ENCODE measurements around the gene SCRN1.

The SCRN1 gene

DNA sequence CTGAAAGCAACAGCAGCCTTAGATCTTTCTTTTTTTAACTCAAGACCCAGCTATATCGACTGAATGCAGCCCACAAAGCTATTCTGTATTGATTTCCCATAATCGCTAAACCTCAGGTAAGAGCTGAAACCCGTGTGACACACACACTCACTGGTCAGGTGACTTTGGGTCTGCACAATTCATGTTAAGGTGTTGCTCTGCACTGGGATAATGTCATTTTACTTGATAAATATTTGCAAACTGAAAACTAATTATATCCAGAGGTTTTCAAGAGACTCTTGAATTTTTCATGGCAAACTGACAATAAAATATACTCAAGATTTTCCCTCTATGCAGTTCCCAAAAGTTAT, 33.1 kb downstream of the SCRN1 start:
- Mint-ChIP-seq H3K27ac (ENCODE audit: low read depth) (no peak overlapping the region), H3K9me3 (no peaks in the 10 kb centered on the region), H3K4me1 (peaks cover 7% of the 10 kb centered on the region), H3K36me3 (ENCODE audit: insufficient read depth) (peaks cover 3% of the 10 kb centered on the region), H3K27me3 (peaks cover 42% of the 10 kb centered on the region), H3K4me3 (no peak overlapping the region)
- no peak for ATAC-seq (replicated peaks; ENCODE audit: extremely low read depth, poor library complexity, severe bottlenecking)
- no peak for DNase-seq (ENCODE audit: low spot score in 2 of 2)

DNA sequence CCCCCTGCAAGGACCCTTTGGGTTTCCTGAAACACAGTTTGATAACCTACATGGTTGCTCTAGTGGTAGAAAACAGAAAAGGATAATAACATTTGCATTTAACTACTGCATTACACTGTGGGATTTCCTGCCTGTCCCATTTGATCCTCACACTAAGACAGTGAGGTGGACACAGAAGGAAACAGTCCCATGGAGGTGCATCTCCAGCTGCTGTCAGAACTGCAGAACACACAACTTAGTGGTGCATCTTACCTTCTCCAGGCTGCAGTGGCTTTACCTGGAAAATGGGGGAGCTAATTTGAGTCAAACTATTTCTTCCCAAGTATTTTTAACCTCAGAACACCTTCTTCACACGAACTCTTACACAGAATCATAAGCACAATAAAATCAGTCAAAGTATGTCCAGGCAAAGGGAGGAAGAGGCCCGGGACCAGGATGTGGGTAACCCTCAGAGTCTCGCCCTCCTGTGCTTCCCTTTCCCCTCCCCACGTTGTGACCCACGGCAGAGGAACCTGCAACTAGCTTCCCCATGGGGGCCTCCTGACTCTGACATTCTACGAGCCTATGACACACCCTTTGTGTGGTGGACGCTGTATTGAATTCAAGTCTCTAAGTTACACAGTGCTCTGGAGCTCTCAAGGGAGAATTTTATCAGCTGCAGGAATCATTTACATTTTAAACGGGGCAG, 33.7 kb downstream of the SCRN1 start:
- Mint-ChIP-seq H3K4me1 (peaks cover 7% of the 10 kb centered on the region), H3K27ac (ENCODE audit: low read depth) (no peak overlapping the region)
- no peak for DNase-seq (ENCODE audit: low spot score in 2 of 2)

DNA sequence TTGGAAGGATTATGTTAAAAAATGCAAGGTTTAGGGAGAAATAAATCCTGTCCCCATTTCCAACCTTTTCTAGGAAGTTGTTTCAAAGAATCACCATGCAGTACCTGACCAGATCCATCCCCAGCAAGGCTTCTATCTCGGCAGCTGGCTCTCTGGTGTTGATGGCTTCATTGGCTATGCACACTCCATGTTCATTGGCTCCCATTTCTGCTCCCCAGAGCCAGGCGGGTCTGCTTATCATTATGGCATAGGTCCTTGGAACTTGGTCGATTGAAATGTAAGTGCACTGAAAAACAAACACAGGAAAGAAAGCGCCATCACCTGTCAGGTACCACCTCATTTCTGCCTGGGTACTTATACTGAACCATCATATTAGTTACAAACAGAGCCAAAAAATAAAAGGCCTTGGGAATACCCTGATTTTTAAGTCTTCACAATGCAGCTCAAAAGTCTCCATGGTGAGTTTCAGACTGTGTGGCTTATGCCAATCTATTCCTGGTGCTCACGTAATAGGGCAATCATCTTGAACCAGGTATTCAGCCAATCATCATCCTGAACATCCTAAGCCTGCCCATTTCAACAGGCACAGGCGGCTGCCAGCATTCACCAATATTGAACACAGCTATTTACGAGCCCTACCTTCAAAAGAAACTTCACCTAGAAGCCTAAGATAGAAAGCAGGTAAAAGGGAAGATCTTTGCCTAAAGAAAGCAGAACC, 34.4 kb downstream of the SCRN1 start:
- Mint-ChIP-seq H3K9me3 (no peaks in the 10 kb centered on the region), H3K27ac (ENCODE audit: low read depth) (no peak overlapping the region), H3K4me1 (peaks cover 7% of the 10 kb centered on the region)

More for the DNA sequence above, 33.7 kb downstream of the SCRN1 start:
- Mint-ChIP-seq H3K9me3 (no peaks in the 10 kb centered on the region), H3K27me3 (peaks cover 47% of the 10 kb centered on the region), H3K36me3 (ENCODE audit: insufficient read depth) (peaks cover 3% of the 10 kb centered on the region), H3K4me3 (no peak overlapping the region)
- no peak for ATAC-seq (replicated peaks; ENCODE audit: extremely low read depth, poor library complexity, severe bottlenecking)

DNA sequence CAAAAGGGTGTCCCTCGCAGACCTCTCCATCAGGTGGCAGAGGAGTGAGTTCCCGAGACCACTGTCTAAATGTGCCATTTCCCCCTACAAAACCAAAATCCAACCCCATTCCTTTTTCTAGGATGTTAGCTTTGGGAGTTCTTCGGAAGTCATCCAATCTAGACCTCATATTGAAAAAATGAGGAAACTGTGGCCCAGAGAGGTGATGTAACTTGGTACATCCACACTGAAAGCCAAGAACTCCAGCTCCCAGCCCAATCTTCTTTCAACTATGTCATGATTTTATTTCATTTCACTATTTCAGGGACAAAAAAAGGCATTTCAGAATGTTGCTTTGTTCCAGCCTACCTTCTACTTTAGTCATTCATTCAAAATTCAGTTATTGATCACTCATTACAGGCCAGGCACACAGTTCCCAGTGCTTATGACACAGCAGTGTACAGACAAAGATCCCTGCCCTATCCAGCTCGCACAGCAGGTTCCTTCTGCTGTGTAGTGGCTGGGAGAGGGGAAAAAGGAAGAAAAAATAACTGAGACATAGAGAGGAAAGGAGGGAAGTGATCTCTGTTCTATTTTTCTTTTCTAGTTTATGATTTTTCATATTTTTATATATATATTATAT, 35.8 kb downstream of the SCRN1 start:
- peaks cover 3% of the 10 kb centered on the region for H3K36me3 Mint-ChIP-seq (ENCODE audit: insufficient read depth)
- no peak for ATAC-seq (replicated peaks; ENCODE audit: extremely low read depth, poor library complexity, severe bottlenecking)
- no peak for DNase-seq (ENCODE audit: low spot score in 2 of 2)
- no peaks in the 10 kb centered on the region for H3K9me3 Mint-ChIP-seq
- peaks cover 7% of the 10 kb centered on the region for H3K4me1 Mint-ChIP-seq
- no peak overlapping the region for H3K4me3 Mint-ChIP-seq
- H3K27me3 Mint-ChIP-seq = peaks cover 36% of the 10 kb centered on the region
- H3K27ac Mint-ChIP-seq (ENCODE audit: low read depth) = no peak overlapping the region

More for the DNA sequence above, 34.4 kb downstream of the SCRN1 start:
- DNase-seq (ENCODE audit: low spot score in 2 of 2) (no peak), ATAC-seq (replicated peaks; ENCODE audit: extremely low read depth, poor library complexity, severe bottlenecking) (no peak)
- peaks cover 3% of the 10 kb centered on the region for H3K36me3 Mint-ChIP-seq (ENCODE audit: insufficient read depth)
- peaks cover 50% of the 10 kb centered on the region for H3K27me3 Mint-ChIP-seq
- no peak overlapping the region for H3K4me3 Mint-ChIP-seq

DNA sequence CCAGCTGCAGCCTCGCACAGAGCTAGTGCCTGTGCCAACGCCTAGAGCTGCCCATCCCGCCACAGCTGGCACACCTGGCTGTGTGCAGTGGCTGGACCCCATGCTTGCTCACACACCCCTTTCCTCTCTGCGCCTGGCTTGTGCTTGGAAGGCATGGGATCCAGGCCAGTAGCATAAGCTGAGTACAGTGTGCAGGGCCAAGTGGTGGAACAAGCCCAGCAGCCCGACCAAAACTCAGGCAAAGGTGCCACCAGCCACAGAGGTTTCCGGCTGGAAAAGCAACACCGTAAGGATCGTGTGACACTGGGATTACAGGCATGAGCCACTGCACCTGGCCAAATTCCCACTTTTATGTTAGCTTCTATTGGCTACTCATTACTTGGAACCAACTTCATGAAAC, 38.4 kb downstream of the SCRN1 start:
- DNase-seq (ENCODE audit: low spot score in 2 of 2) (no peak), ATAC-seq (replicated peaks; ENCODE audit: extremely low read depth, poor library complexity, severe bottlenecking) (no peak)
- Mint-ChIP-seq H3K27me3 (peaks cover 43% of the 10 kb centered on the region), H3K4me1 (peaks cover 5% of the 10 kb centered on the region), H3K27ac (ENCODE audit: low read depth) (no peak overlapping the region), H3K36me3 (ENCODE audit: insufficient read depth) (peaks cover 3% of the 10 kb centered on the region), H3K9me3 (no peaks in the 10 kb centered on the region), H3K4me3 (no peak overlapping the region)

DNA sequence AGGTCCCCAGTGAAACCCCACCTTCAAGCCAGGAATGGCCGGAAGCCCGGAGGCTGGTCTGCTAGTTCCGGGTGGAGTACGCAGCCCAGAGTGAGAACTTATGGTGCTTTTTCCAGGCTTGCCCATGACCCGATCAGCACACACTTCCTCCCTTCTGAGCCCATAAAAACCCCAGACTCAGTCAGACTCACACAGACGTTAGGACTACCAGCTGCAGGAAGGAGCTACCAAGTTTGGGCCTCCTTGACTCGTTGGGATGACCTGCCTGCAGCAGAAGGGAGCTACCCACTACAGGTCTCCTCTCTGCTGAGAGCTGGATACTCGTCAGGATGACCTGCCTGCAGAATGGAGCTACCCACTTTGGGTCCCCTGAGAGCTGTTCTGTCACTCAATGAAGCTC, 39.1 kb downstream of the SCRN1 start:
- Mint-ChIP-seq H3K4me3 (no peak overlapping the region), H3K4me1 (no peaks in the 10 kb centered on the region), H3K27ac (ENCODE audit: low read depth) (no peak overlapping the region), H3K27me3 (peaks cover 47% of the 10 kb centered on the region), H3K36me3 (ENCODE audit: insufficient read depth) (peaks cover 3% of the 10 kb centered on the region), H3K9me3 (no peaks in the 10 kb centered on the region)
- DNase-seq (ENCODE audit: low spot score in 2 of 2) = no peak
- ATAC-seq (replicated peaks; ENCODE audit: extremely low read depth, poor library complexity, severe bottlenecking) = no peak

DNA sequence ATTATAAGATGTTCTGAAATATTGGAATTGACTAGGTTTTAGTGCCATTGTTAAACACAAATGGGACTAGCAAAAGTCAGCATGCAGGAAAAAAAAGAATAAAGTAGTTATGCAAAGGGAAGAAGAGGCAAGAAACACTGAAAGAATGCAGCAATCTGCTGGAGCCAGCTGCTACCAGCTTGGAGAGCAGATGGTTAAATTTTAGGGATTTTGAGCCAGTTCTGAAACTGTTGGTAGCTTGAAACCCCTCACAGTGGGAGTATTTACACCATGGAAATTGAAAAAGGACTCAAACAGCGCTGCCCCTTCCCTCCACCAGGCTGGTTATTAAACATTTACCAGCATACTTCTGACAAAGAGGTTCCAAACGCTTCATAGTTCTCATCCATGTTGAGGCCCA, 41.0 kb downstream of the SCRN1 start:
- no peak for DNase-seq (ENCODE audit: low spot score in 2 of 2)
- ATAC-seq (replicated peaks; ENCODE audit: extremely low read depth, poor library complexity, severe bottlenecking) = no peak
- Mint-ChIP-seq H3K27ac (ENCODE audit: low read depth) (no peak overlapping the region), H3K9me3 (no peaks in the 10 kb centered on the region), H3K4me3 (no peak overlapping the region), H3K4me1 (no peaks in the 10 kb centered on the region), H3K36me3 (ENCODE audit: insufficient read depth) (peaks cover 3% of the 10 kb centered on the region), H3K27me3 (peaks cover 64% of the 10 kb centered on the region)

DNA sequence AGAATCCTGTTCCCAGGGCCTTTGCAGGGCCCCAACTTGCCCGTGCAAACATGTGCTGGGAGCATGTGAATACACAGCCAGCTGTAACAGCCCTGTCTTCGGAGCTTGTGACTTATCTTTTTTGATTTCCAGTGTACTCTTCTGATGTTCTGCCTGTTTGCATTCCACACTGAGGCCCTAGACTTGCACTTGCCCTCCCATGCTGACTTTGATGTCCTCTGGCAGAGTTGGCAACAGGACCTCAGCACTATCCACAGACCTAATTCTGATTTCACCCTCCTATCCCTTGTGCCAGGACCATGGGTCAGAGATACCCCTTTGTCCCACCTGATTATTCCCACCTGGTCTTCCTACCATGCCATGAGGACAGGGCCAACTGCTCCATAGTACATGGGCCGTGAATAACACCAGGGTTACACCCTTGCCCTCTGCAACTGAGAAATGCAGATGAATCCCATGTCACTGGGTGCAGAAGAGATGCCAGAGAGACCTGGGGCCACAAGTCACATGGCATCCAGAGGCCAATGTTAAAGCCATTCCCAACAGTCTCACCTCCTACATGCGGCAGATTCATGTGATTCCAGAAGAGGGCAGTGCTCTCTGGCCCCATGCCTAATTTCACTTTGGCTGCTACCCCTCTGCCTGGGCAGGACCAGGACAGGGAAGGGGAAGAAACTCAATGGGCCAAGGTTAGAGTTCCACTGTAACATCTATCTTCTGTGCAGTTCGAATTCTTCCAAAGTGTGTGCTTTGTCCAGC, 43.0 kb downstream of the SCRN1 start:
- peaks cover 60% of the 10 kb centered on the region for H3K27me3 Mint-ChIP-seq
- DNase-seq (ENCODE audit: low spot score in 2 of 2) = no peak
- H3K27ac Mint-ChIP-seq (ENCODE audit: low read depth) = no peak overlapping the region
- no peak overlapping the region for H3K4me3 Mint-ChIP-seq
- H3K36me3 Mint-ChIP-seq (ENCODE audit: insufficient read depth) = no peaks in the 10 kb centered on the region
- H3K9me3 Mint-ChIP-seq = no peaks in the 10 kb centered on the region
- H3K4me1 Mint-ChIP-seq = no peaks in the 10 kb centered on the region
- no peak for ATAC-seq (replicated peaks; ENCODE audit: extremely low read depth, poor library complexity, severe bottlenecking)

DNA sequence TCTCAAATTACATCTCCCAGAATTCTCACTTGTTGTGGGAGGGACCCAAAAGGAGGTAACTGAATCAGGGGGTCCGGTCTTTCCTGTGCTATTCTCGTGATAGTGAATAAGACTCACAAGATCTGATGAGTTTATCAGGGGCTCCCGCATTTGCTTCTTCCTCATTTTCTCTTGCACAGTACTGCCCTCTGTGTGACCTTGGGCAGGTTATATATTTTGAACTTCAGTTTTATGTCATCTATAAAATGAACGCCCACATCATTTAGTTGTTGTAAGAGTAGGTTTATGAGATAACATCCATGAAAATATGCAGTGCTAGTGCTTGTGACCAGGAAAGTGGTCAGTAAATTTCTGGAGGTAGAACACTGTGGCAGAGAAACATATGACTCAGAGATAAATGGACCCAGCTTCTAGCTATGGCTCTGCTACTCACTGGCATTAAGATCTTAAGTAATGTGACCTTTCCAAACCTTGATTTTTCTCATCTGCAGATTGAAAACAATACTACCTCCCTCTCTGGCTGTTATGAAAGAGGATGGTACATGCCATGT, 44.3 kb downstream of the SCRN1 start:
- ATAC-seq (replicated peaks; ENCODE audit: extremely low read depth, poor library complexity, severe bottlenecking) = no peak
- Mint-ChIP-seq H3K27me3 (peaks cover 51% of the 10 kb centered on the region), H3K4me1 (no peaks in the 10 kb centered on the region), H3K36me3 (ENCODE audit: insufficient read depth) (no peaks in the 10 kb centered on the region), H3K9me3 (no peaks in the 10 kb centered on the region), H3K27ac (ENCODE audit: low read depth) (no peak overlapping the region), H3K4me3 (no peak overlapping the region)
- DNase-seq (ENCODE audit: low spot score in 2 of 2) = no peak

DNA sequence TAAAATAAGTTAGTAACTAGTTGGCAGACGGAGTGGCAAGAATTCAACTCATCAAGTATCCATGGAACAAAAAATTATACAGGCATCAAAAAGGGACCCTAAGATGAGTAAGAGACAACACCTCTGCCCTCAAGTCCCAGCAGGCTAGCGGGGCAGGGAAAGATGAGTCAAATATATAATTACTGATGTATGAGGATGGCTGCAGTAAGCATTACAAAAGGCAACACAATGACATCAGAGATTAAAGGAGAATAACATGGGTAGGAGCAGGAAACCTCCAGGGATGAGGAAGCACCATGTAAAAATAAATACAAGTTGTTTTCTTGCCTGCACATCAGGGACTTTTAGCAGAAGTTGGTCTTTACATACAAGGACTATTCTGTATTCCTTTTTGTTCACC, 49.4 kb downstream of the SCRN1 start:
- no peak overlapping the region for H3K4me3 Mint-ChIP-seq
- H3K27me3 Mint-ChIP-seq = peaks cover 24% of the 10 kb centered on the region
- no peaks in the 10 kb centered on the region for H3K9me3 Mint-ChIP-seq
- DNase-seq (ENCODE audit: low spot score in 2 of 2) (no peak), ATAC-seq (replicated peaks; ENCODE audit: extremely low read depth, poor library complexity, severe bottlenecking) (no peak)
- H3K4me1 Mint-ChIP-seq = no peaks in the 10 kb centered on the region
- peaks cover 5% of the 10 kb centered on the region for H3K36me3 Mint-ChIP-seq (ENCODE audit: insufficient read depth)
- H3K27ac Mint-ChIP-seq (ENCODE audit: low read depth) = no peak overlapping the region

DNA sequence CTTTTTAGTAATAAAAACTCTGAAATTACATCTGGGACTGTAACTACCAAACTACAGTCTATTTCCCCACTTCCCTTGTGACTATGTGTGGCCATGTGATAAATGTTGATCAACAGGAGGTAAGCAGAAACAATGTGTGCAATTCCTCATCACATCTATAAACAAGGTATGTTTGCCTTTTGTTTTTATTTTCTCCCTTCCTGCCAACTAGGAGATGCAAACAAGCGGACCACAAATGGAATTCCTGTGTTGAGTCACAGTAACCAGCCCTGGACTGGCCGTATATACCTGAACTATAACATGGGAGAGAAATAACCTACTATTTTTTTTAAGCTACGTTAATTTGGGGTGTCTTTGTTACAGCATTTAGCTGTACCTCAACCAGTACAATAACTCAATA, 52.5 kb downstream of the SCRN1 start:
- Mint-ChIP-seq H3K27me3 (peaks cover 8% of the 10 kb centered on the region), H3K4me1 (no peaks in the 10 kb centered on the region), H3K36me3 (ENCODE audit: insufficient read depth) (peaks cover 5% of the 10 kb centered on the region), H3K27ac (ENCODE audit: low read depth) (no peak overlapping the region), H3K9me3 (no peaks in the 10 kb centered on the region), H3K4me3 (no peak overlapping the region)
- DNase-seq (ENCODE audit: low spot score in 2 of 2) = no peak
- no peak for ATAC-seq (replicated peaks; ENCODE audit: extremely low read depth, poor library complexity, severe bottlenecking)

DNA sequence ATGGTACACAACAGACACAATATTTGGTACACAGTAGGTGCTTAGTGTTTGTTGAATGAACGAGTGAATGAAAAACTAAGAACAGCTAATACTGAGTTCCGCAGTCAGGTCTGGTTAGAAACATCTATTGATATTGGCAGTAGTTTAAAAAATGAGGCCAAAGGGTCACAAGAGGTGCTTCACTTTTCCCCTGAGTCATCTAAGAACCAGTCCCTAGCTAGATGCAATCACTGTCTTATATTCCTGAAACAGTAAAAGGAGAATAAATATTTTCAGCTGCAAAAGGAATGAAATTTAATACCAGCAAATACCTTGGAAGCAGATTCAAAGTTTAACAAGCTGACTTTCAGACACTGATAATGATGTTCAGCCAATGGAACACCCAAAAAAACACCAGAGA, 54.5 kb downstream of the SCRN1 start:
- peaks cover 27% of the 10 kb centered on the region for H3K27me3 Mint-ChIP-seq
- no peaks in the 10 kb centered on the region for H3K9me3 Mint-ChIP-seq
- ATAC-seq (replicated peaks; ENCODE audit: extremely low read depth, poor library complexity, severe bottlenecking) = no peak
- no peak overlapping the region for H3K4me3 Mint-ChIP-seq
- no peaks in the 10 kb centered on the region for H3K4me1 Mint-ChIP-seq
- DNase-seq (ENCODE audit: low spot score in 2 of 2) = no peak
- H3K27ac Mint-ChIP-seq (ENCODE audit: low read depth) = no peak overlapping the region
- peaks cover 5% of the 10 kb centered on the region for H3K36me3 Mint-ChIP-seq (ENCODE audit: insufficient read depth)

All from central memory CD8-positive, alpha-beta T cell (primary cell).